NT2/D1 (cell line): Measurements from ENCODE around the gene EPB41.

Source experiments
- SUZ12 ChIP-seq: IDR thresholded peaks from 2 replicates; pipeline ENCODE4 v1.6.1; 2011; ENCODE audit not compliant: insufficient read length, insufficient read depth; ENCODE audit errors: extremely low read depth
- YY1 ChIP-seq: IDR thresholded peaks from 2 replicates; pipeline ENCODE4 v1.6.1; 2011; ENCODE audit not compliant: insufficient read length, insufficient read depth
- ZNF274 ChIP-seq: IDR thresholded peaks from 2 replicates; pipeline ENCODE4 v1.6.1; 2011; ENCODE audit warnings: mild to moderate bottlenecking, low read depth, low read length

DNA sequence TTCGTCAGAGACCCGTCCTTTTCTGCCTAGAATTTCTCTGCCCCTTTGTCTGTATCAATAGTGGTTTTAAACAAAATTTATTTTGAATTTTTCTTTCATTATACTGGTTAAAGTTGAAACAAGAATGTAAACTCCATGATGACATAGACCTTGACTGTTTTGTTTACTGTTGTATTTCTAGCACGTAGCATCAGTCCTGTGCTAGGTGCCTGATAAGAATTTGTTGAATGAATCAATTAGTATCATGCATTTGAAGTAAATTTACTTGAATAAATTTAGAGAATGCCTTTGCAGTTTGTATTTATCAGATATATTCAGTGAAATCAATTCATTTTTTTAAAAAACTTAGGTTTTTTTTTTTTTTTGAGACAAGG is 69.9 kb downstream of the EPB41 start:
- no peak for TF ChIP-seq YY1
- no peak for TF ChIP-seq ZNF274
- TF ChIP-seq SUZ12: no peak
